ENCODE data around the gene EHD1.

DNA sequence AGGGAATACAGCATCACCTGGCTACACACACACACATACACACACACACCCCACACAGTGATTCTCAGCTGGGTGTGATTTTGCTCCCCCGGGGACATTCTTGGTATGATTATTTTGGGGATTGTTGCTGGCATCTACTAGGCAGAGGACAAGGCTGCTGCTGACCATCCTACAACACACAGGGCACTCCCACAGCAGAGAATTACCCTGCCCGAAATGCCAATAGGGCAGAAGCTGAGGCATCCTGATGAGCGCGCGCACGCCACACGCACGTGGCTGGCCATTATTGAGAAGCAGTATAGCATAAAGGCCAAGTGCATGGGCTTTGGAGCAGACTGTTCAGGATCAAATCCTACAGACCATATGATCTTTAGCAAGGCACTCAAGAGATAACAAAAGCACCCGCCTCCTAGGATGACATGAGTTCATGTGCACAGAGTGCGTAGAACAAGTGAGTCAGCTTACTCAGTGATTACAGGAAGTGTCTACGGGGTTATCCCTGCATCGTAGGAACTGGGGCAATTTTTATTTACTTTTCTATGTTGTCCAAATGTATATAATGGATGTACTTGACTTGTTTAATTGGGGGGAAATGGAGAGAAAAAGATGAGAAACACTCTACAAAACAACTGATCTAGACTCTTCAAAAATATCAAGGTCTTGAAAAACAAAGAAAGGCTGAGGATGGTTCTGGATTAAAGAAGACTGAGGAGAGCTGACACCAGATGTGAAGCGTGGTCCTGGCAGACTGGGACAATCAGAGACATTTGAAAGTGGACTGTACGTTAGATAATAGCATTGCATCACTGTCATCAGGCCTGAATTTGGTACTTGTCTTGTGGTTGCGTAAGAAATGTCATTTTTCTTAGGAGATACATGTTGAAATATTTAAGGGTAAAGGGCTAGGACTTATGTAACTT is 7.2 kb upstream of the EHD1 start:
- TF ChIP-seq, protein P1, sequence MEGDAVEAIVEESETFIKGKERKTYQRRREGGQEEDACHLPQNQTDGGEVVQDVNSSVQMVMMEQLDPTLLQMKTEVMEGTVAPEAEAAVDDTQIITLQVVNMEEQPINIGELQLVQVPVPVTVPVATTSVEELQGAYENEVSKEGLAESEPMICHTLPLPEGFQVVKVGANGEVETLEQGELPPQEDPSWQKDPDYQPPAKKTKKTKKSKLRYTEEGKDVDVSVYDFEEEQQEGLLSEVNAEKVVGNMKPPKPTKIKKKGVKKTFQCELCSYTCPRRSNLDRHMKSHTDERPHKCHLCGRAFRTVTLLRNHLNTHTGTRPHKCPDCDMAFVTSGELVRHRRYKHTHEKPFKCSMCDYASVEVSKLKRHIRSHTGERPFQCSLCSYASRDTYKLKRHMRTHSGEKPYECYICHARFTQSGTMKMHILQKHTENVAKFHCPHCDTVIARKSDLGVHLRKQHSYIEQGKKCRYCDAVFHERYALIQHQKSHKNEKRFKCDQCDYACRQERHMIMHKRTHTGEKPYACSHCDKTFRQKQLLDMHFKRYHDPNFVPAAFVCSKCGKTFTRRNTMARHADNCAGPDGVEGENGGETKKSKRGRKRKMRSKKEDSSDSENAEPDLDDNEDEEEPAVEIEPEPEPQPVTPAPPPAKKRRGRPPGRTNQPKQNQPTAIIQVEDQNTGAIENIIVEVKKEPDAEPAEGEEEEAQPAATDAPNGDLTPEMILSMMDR (IDR thresholded peaks at IDR 0.05): no peak
- no peak for TF ChIP-seq POLR2A (IDR thresholded peaks at IDR 0.05)

All from thyroid gland (tissue), 4 donors.